Mammary microvascular endothelial cell (primary cell): Measurements from ENCODE around the gene ZNF714. TPM values are rescaled to one million over a fixed set of nuclear protein-coding genes. Genes with fewer than 3 reads are reported as not detected.

ENCODE experiments used
- total RNA-seq: library from RNA; depleted of rRNA; stranded (reverse); fragments of >200 nt; gene quantifications from 2 replicates; pipeline ENCODE4 v1.2.3, GENCODE V29; 2015

Gene ZNF714
- 2.3 and 7.1 TPM in 2 replicates for total RNA-seq

GRCh38 chr19:21082011-21082975, at the start of gene ZNF714:
Gene ZNF714 (plus strand): TSS chr19:21082203. CDS start chr19:21098269, 16,066 bp downstream.

GRCh38 chr19:21141787-21142464, 59.9 kb downstream of the ZNF714 start, which contains the start of gene ZNF431:
Gene ZNF431 (plus strand): TSS chr19:21142040. CDS start chr19:21142184, 144 bp downstream.

Other genes starting within 250 kb of the ZNF714 start
- 8.8 and 13.4 TPM in 2 replicates for gene ZNF85, start 159.0 kb upstream of the ZNF714 start, total RNA-seq
- gene ZNF430, start 61.5 kb upstream of the ZNF714 start, total RNA-seq, result 6.9 and 9.2 TPM in 2 replicates
- 3.1 and 3.7 TPM in 2 replicates for gene ZNF431, start 59.8 kb downstream of the ZNF714 start, total RNA-seq
- 1.4 and 6.5 TPM in 2 replicates for gene ZNF708, start 247.2 kb downstream of the ZNF714 start, total RNA-seq